ENCODE measurements around the gene CLEC20A. TPM values are rescaled to one million over a fixed set of nuclear protein-coding genes. Genes with fewer than 3 reads are reported as not detected.

CLEC20A gene
- total RNA-seq, 2 donors from 2014 or later, result not detected

GRCh38 chr1:178501705-178502329, 5.1 kb upstream of the CLEC20A start:
- Mint-ChIP-seq H3K27me3 (ENCODE audit: low read depth) (no peaks in the 10 kb centered on the region), H3K27ac (no peak overlapping the region), H3K4me1 (ENCODE audit: low read depth) (no peaks in the 10 kb centered on the region), H3K9me3 (no peaks in the 10 kb centered on the region), H3K36me3 (ENCODE audit: insufficient read depth in 2 of 2) (no peaks in the 10 kb centered on the region), H3K4me3 (no peak overlapping the region)
- DNase-seq (peak; percentile 66 to 72), ATAC-seq (replicated peaks in 1 of 2) (peak; percentile 62 to 73)

DNA sequence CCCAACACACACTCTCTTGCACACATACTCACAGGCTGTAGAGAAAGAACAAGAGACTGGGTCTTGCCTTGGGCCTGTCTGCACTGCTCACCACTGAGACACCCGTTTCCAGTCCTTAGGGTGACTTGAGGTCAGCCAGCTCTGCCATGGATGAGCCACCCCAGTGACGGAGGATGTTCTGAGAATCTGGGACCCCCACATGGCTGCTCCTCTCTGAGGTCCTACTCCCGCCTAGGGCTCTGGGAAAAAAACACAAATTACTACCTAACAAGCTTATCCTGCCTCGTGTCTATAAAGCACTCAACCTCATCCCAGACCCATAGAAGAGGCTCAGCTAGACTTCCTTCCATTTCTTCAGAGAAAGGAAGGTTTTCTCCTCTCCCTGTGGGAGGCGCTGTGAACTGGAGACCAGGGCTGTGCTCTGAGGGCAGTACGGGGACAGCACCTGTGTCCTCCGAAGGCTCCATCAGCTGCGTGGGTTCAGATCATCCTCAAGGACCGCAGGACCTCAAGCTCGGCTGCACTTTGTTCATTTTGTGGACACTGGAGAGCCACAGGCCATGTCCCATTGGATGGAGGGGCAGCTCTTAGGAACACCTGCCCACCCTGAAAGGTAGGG, 4.3 kb upstream of the CLEC20A start:
- H3K27me3 Mint-ChIP-seq (ENCODE audit: low read depth), result no peaks in the 10 kb centered on the region
- peak in 1 of 2 donors; percentile 4 for ATAC-seq (replicated peaks in 1 of 2)
- no peak overlapping the region for H3K4me3 Mint-ChIP-seq
- no peak overlapping the region for H3K27ac Mint-ChIP-seq
- H3K9me3 Mint-ChIP-seq, result no peaks in the 10 kb centered on the region
- no peaks in the 10 kb centered on the region for H3K36me3 Mint-ChIP-seq (ENCODE audit: insufficient read depth in 2 of 2)
- H3K4me1 Mint-ChIP-seq (ENCODE audit: low read depth), result no peaks in the 10 kb centered on the region
- no peak for DNase-seq

DNA sequence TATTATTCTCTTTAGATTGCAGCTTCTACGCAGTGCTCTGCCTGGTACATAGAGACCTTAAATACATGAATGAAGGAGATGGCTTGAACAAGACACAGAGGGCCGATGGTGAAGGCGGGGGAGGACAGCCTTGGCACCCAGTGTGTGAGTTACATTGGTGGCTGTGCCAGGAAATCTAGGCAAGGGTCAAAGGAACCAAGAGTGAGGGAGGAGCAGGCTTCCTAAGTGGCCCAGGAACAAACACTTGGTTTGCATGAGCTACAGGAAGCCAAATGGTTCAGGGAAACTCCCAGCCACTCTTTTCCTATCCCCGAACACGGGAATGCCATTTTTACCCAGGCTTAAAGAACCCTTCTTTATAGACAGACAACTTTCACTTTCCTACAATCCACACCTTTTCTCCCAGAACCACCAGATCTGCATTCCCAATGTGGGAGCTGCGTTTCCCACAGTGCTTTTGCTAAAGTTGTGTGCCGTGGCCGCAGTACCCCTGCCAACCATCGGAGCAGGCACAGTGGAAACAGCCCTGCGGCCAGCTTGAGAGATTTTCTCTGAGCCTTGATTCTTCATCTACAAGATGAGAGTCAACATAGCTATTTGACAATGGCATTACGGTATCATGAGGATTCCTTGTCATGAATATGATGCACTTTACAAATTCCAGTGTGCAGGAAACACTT, 3.5 kb upstream of the CLEC20A start:
- Mint-ChIP-seq H3K27ac (no peak overlapping the region), H3K36me3 (ENCODE audit: insufficient read depth in 2 of 2) (no peaks in the 10 kb centered on the region), H3K9me3 (no peaks in the 10 kb centered on the region), H3K4me3 (no peak overlapping the region), H3K4me1 (ENCODE audit: low read depth) (no peaks in the 10 kb centered on the region), H3K27me3 (ENCODE audit: low read depth) (no peaks in the 10 kb centered on the region)
- no peak for DNase-seq
- no peak for ATAC-seq (replicated peaks in 1 of 2)

GRCh38 chr1:178498896-178499675, 2.3 kb upstream of the CLEC20A start:
- no peaks in the 10 kb centered on the region for H3K4me1 Mint-ChIP-seq (ENCODE audit: low read depth)
- H3K9me3 Mint-ChIP-seq, result no peaks in the 10 kb centered on the region
- no peaks in the 10 kb centered on the region for H3K27me3 Mint-ChIP-seq (ENCODE audit: low read depth)
- no peak overlapping the region for H3K27ac Mint-ChIP-seq
- H3K36me3 Mint-ChIP-seq (ENCODE audit: insufficient read depth in 2 of 2), result no peaks in the 10 kb centered on the region
- ATAC-seq (replicated peaks in 1 of 2) (no peak), DNase-seq (no peak)
- H3K4me3 Mint-ChIP-seq, result no peak overlapping the region

- H3K36me3 Mint-ChIP-seq (ENCODE audit: insufficient read depth in 2 of 2), result no peaks in the 10 kb centered on the region
- no peak overlapping the region for H3K4me3 Mint-ChIP-seq
- H3K27ac Mint-ChIP-seq, result no peak overlapping the region
- DNase-seq, result no peak
- no peaks in the 10 kb centered on the region for H3K9me3 Mint-ChIP-seq
- ATAC-seq (replicated peaks in 1 of 2), result no peak
- no peaks in the 10 kb centered on the region for H3K4me1 Mint-ChIP-seq (ENCODE audit: low read depth)
- no peaks in the 10 kb centered on the region for H3K27me3 Mint-ChIP-seq (ENCODE audit: low read depth)
These were observed 1.2 kb upstream of the CLEC20A start for GRCh38 chr1:178497903-178498478.

- Mint-ChIP-seq H3K27ac (no peak overlapping the region), H3K9me3 (no peaks in the 10 kb centered on the region), H3K4me3 (no peak overlapping the region), H3K36me3 (ENCODE audit: insufficient read depth in 2 of 2) (no peaks in the 10 kb centered on the region), H3K27me3 (ENCODE audit: low read depth) (no peaks in the 10 kb centered on the region), H3K4me1 (ENCODE audit: low read depth) (no peaks in the 10 kb centered on the region)
- DNase-seq (no peak), ATAC-seq (replicated peaks in 1 of 2) (no peak)
These were observed 889 bp downstream of the CLEC20A start for GRCh38 chr1:178495741-178496409.

DNA sequence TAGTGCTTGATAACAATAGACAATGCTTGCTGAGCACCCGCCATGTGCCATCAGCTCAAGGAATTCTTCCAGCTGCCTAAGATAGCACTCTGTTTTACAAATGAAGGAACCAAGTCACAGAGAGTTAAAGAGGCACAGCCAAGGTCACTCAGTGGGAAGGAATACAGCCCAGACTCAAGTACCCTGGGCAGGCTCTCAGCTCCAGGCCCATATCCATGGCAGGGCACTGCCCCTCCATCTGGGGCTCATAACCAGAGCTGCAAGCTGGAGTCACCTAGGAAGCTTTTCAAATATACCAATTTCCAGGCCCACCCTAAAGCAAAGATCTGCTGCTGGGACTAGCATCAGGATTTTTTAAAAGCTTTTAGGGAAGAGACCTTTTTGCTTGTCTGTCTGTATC, 1.6 kb downstream of the CLEC20A start:
- Mint-ChIP-seq H3K36me3 (ENCODE audit: insufficient read depth in 2 of 2) (no peaks in the 10 kb centered on the region), H3K27ac (no peak overlapping the region), H3K9me3 (no peaks in the 10 kb centered on the region), H3K27me3 (ENCODE audit: low read depth) (no peaks in the 10 kb centered on the region), H3K4me3 (no peak overlapping the region), H3K4me1 (ENCODE audit: low read depth) (no peaks in the 10 kb centered on the region)
- ATAC-seq (replicated peaks in 1 of 2) (no peak), DNase-seq (no peak)

- no peaks in the 10 kb centered on the region for H3K27me3 Mint-ChIP-seq (ENCODE audit: low read depth)
- ATAC-seq (replicated peaks in 1 of 2), result no peak
These were observed 2.2 kb downstream of the CLEC20A start for GRCh38 chr1:178494569-178494971.

GRCh38 chr1:178493301-178493741, 3.4 kb downstream of the CLEC20A start:
- no peaks in the 10 kb centered on the region for H3K4me1 Mint-ChIP-seq (ENCODE audit: low read depth)
- ATAC-seq (replicated peaks in 1 of 2) (no peak), DNase-seq (no peak)
- no peak overlapping the region for H3K4me3 Mint-ChIP-seq
- no peak overlapping the region for H3K27ac Mint-ChIP-seq
- peaks cover 4% of the 10 kb centered on the region for H3K27me3 Mint-ChIP-seq (ENCODE audit: low read depth)
- H3K36me3 Mint-ChIP-seq (ENCODE audit: insufficient read depth in 2 of 2), result no peaks in the 10 kb centered on the region
- H3K9me3 Mint-ChIP-seq, result no peaks in the 10 kb centered on the region

More at GRCh38 chr1:178494569-178494971, 2.2 kb downstream of the CLEC20A start:
- Mint-ChIP-seq H3K36me3 (ENCODE audit: insufficient read depth in 2 of 2) (no peaks in the 10 kb centered on the region), H3K9me3 (no peaks in the 10 kb centered on the region), H3K27ac (no peak overlapping the region), H3K4me1 (ENCODE audit: low read depth) (no peaks in the 10 kb centered on the region), H3K4me3 (no peak overlapping the region)
- DNase-seq, result no peak

GRCh38 chr1:178492341-178492740, 4.4 kb downstream of the CLEC20A start:
- Mint-ChIP-seq H3K9me3 (no peaks in the 10 kb centered on the region), H3K27me3 (ENCODE audit: low read depth) (peaks cover 9% of the 10 kb centered on the region), H3K4me3 (no peak overlapping the region), H3K4me1 (ENCODE audit: low read depth) (no peaks in the 10 kb centered on the region), H3K36me3 (ENCODE audit: insufficient read depth in 2 of 2) (no peaks in the 10 kb centered on the region), H3K27ac (no peak overlapping the region)
- ATAC-seq (replicated peaks in 1 of 2), result no peak
- DNase-seq, result no peak

- Mint-ChIP-seq H3K36me3 (ENCODE audit: insufficient read depth in 2 of 2) (no peaks in the 10 kb centered on the region), H3K27me3 (ENCODE audit: low read depth) (peaks cover 9% of the 10 kb centered on the region), H3K9me3 (no peaks in the 10 kb centered on the region), H3K4me3 (no peak overlapping the region), H3K4me1 (ENCODE audit: low read depth) (no peaks in the 10 kb centered on the region), H3K27ac (no peak overlapping the region)
- DNase-seq, result no peak
- ATAC-seq (replicated peaks in 1 of 2), result no peak
These were observed 5.0 kb downstream of the CLEC20A start for GRCh38 chr1:178491721-178492120.

DNA sequence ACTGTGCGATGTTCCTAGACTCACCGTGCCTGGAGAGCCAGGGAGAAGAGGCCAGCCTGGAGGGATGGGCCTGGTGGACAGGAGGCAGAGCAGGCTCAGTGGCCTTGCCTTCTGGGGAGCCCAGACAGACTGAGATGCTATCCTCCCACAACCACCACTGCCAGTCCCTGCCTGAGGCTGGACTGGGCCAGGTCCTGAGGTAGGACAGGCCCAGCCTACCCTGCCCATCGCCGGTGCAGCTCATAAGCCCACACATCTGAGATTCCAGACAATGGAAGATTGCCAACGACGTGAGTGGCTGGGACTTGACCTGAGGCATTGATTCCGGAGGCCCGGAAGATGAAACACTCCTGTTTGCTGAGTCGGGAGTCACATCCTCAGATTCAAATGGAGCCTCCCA, 5.8 kb downstream of the CLEC20A start:
- no peaks in the 10 kb centered on the region for H3K9me3 Mint-ChIP-seq
- H3K4me1 Mint-ChIP-seq (ENCODE audit: low read depth), result no peaks in the 10 kb centered on the region
- no peak for ATAC-seq (replicated peaks in 1 of 2)
- H3K36me3 Mint-ChIP-seq (ENCODE audit: insufficient read depth in 2 of 2), result no peaks in the 10 kb centered on the region
- H3K4me3 Mint-ChIP-seq, result no peak overlapping the region
- H3K27ac Mint-ChIP-seq, result no peak overlapping the region
- no peak for DNase-seq
- H3K27me3 Mint-ChIP-seq (ENCODE audit: low read depth), result peaks cover 10% of the 10 kb centered on the region
